ENCODE data around the gene PTDSS2. TPM values are rescaled to one million over a fixed set of nuclear protein-coding genes. Genes with fewer than 3 reads are reported as not detected.

Gene PTDSS2
- total and polyA plus RNA-seq, 2 of the 13 experiments (the other 11 are each of a cell fraction or from before 2014, with no cell fraction given), result 21.7 to 26.4 TPM

- TF ChIP-seq ZUFSP (CRISPR knock-in tag; IDR thresholded peaks at IDR 0.05; ENCODE audit: borderline replicate concordance) (no peak), ZBTB34 (CRISPR knock-in tag; IDR thresholded peaks at IDR 0.05) (peak; percentile 74), ZBTB14 (CRISPR knock-in tag; IDR thresholded peaks at IDR 0.05) (no peak), ZNF562 (CRISPR knock-in tag; IDR thresholded peaks at IDR 0.05; ENCODE audit: borderline replicate concordance) (no peak), ARID4A (CRISPR knock-in tag; IDR thresholded peaks at IDR 0.05; ENCODE audit: borderline replicate concordance) (peak; percentile 61; the same call in 1 of the 2 replicates), ZNF616 (CRISPR knock-in tag; IDR thresholded peaks at IDR 0.05; ENCODE audit: low read depth) (no peak), TAF15 (IDR thresholded peaks at IDR 0.05; ENCODE audit: low read depth, low read length, poor library complexity, severe bottlenecking) (no peak), MAFK (conservative IDR thresholded peaks at IDR 0.05 in 1 of 2, IDR thresholded peaks at IDR 0.05 in 1 of 2; ENCODE audit: low read length in 2 of 2) (no peak), ZFP41 (CRISPR knock-in tag; IDR thresholded peaks at IDR 0.05; ENCODE audit: borderline replicate concordance) (no peak), TEF (CRISPR knock-in tag; IDR thresholded peaks at IDR 0.05) (no peak), PRMT3 (CRISPR knock-in tag; IDR thresholded peaks at IDR 0.05; ENCODE audit: borderline replicate concordance, low read depth) (no peak), REPIN1 (CRISPR knock-in tag; IDR thresholded peaks at IDR 0.05; ENCODE audit: borderline replicate concordance, low read depth) (no peak; the same call in 1 of the 2 replicates), ZKSCAN5 (CRISPR knock-in tag; IDR thresholded peaks at IDR 0.05) (no peak), ZNF564 (CRISPR knock-in tag; IDR thresholded peaks at IDR 0.05) (no peak)
Measured at GRCh38 chr11:409600-410483, 40.2 kb upstream of the PTDSS2 start (continued).
